ENCODE results near the gene LYSMD3.

Gene LYSMD3

DNA sequence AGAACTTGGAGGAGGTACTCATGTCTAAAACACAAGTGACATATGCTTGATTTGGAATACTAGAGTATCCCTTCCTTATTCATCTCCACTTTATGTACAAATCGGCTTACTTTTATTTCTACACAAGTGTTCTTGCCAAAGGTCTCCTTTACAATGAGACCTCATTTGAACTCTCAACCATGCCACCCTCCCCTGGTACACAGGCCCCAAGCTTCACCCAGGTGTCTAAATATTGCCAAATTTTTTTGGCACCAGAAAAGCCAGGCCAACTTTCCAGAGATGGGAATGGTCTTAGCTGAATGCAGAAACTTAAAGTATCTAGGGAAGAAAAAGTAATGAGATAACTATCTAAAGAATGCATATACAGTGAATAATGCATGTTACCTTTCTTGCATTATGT is 18.9 kb downstream of the LYSMD3 start:
- H2AFZ ChIP-seq (ENCODE audit: low read length): no peak overlapping the region
- H3K4me3 ChIP-seq (ENCODE audit: low read length, poor library complexity, severe bottlenecking): no peak overlapping the region
- no peaks in the 10 kb centered on the region for H4K20me1 ChIP-seq (ENCODE audit: insufficient read depth, low read length, poor library complexity, severe bottlenecking)
- no peaks in the 10 kb centered on the region for H3K27me3 ChIP-seq (ENCODE audit: insufficient read depth, low read length, poor library complexity, severe bottlenecking)
- H3K9me3 ChIP-seq (ENCODE audit: insufficient read depth, low read depth, low read length): no peaks in the 10 kb centered on the region
- H3F3A ChIP-seq (ENCODE audit: low read depth): no peaks in the 10 kb centered on the region
- no peaks in the 10 kb centered on the region for H3K4me1 ChIP-seq (ENCODE audit: insufficient read depth, low read length, poor library complexity, severe bottlenecking)
- no peaks in the 10 kb centered on the region for H3K79me2 ChIP-seq (ENCODE audit: insufficient read depth, low read length)
- no peaks in the 10 kb centered on the region for H3K36me3 ChIP-seq (ENCODE audit: insufficient read depth, low read length)
- TF ChIP-seq EZH2phosphoT487 (IDR thresholded peaks at IDR 0.05; ENCODE audit: borderline replicate concordance): no peak
- TF ChIP-seq, protein P1, sequence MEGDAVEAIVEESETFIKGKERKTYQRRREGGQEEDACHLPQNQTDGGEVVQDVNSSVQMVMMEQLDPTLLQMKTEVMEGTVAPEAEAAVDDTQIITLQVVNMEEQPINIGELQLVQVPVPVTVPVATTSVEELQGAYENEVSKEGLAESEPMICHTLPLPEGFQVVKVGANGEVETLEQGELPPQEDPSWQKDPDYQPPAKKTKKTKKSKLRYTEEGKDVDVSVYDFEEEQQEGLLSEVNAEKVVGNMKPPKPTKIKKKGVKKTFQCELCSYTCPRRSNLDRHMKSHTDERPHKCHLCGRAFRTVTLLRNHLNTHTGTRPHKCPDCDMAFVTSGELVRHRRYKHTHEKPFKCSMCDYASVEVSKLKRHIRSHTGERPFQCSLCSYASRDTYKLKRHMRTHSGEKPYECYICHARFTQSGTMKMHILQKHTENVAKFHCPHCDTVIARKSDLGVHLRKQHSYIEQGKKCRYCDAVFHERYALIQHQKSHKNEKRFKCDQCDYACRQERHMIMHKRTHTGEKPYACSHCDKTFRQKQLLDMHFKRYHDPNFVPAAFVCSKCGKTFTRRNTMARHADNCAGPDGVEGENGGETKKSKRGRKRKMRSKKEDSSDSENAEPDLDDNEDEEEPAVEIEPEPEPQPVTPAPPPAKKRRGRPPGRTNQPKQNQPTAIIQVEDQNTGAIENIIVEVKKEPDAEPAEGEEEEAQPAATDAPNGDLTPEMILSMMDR (conservative IDR thresholded peaks at IDR 0.05; ENCODE audit: low read length): no peak
- no peaks in the 10 kb centered on the region for H3K9me2 ChIP-seq (replicated peaks; ENCODE audit: low read depth, low read length)
- H3K4me2 ChIP-seq (ENCODE audit: low read depth, low read length, poor library complexity, severe bottlenecking): no peak overlapping the region
- H3K9ac ChIP-seq (ENCODE audit: low read depth, low read length, poor library complexity, severe bottlenecking): no peak overlapping the region

DNA sequence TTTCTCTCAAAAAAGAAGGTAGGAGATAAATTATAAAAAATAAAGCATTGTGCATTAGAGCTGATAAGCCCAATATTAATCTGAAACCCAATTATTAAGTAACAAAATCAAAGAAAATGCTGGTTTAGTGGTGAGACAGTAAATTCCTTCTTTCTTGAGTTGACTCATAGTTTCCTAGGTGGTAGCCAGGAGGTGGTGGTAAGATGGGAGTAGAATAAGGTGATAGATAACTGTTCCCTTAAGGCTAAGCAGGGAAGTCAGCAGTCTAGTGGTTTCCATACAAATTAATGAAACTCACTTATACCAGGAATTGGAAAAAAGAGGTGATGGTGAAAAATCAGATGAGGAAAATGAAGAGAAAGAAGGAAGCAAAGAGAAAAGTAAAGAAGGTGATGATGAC is 23.2 kb downstream of the LYSMD3 start:
- H4K20me1 ChIP-seq (ENCODE audit: insufficient read depth, low read length, poor library complexity, severe bottlenecking): no peaks in the 10 kb centered on the region
- H3K9me2 ChIP-seq (replicated peaks; ENCODE audit: low read depth, low read length): no peaks in the 10 kb centered on the region
- H2AFZ ChIP-seq (ENCODE audit: low read length): no peak overlapping the region
- H3K4me1 ChIP-seq (ENCODE audit: insufficient read depth, low read length, poor library complexity, severe bottlenecking): no peaks in the 10 kb centered on the region
- H3K4me3 ChIP-seq (ENCODE audit: low read length, poor library complexity, severe bottlenecking): no peak overlapping the region
- H3K79me2 ChIP-seq (ENCODE audit: insufficient read depth, low read length): no peaks in the 10 kb centered on the region
- no peaks in the 10 kb centered on the region for H3F3A ChIP-seq (ENCODE audit: low read depth)
- H3K36me3 ChIP-seq (ENCODE audit: insufficient read depth, low read length): no peaks in the 10 kb centered on the region
- H3K27me3 ChIP-seq (ENCODE audit: insufficient read depth, low read length, poor library complexity, severe bottlenecking): no peaks in the 10 kb centered on the region
- H3K4me2 ChIP-seq (ENCODE audit: low read depth, low read length, poor library complexity, severe bottlenecking): no peak overlapping the region
- no peak overlapping the region for H3K9ac ChIP-seq (ENCODE audit: low read depth, low read length, poor library complexity, severe bottlenecking)
- no peaks in the 10 kb centered on the region for H3K9me3 ChIP-seq (ENCODE audit: insufficient read depth, low read depth, low read length)
- no peak for TF ChIP-seq EZH2phosphoT487 (IDR thresholded peaks at IDR 0.05; ENCODE audit: borderline replicate concordance)
- TF ChIP-seq, protein P1 (conservative IDR thresholded peaks at IDR 0.05; ENCODE audit: low read length): no peak

DNA sequence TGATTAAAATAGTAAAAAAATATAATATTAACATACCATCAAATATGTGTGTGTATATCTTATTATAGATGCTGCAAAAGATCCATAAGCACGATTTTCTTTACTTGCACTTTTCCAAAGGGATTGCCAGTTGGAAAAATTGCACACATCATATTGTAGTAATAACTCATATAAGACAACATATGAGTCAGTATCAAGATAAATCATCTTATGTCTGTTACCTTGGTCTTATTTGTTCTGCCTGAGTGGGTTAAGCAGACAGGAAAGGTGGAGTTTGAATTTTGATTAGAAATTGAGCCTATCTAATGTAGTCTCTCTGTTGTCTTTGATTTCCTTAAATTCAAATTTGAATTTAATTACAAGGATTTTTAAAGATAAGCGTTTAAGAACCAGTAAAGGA is 24.6 kb downstream of the LYSMD3 start:
- Histone ChIP-seq H3K9me2 (replicated peaks; ENCODE audit: low read depth, low read length) (no peaks in the 10 kb centered on the region), H3K36me3 (ENCODE audit: insufficient read depth, low read length) (no peaks in the 10 kb centered on the region), H3K4me3 (ENCODE audit: low read length, poor library complexity, severe bottlenecking) (no peak overlapping the region), H2AFZ (ENCODE audit: low read length) (no peak overlapping the region), H4K20me1 (ENCODE audit: insufficient read depth, low read length, poor library complexity, severe bottlenecking) (no peaks in the 10 kb centered on the region), H3K79me2 (ENCODE audit: insufficient read depth, low read length) (no peaks in the 10 kb centered on the region), H3K27me3 (ENCODE audit: insufficient read depth, low read length, poor library complexity, severe bottlenecking) (no peaks in the 10 kb centered on the region), H3K4me2 (ENCODE audit: low read depth, low read length, poor library complexity, severe bottlenecking) (no peak overlapping the region), H3K9me3 (ENCODE audit: insufficient read depth, low read depth, low read length) (no peaks in the 10 kb centered on the region), H3F3A (ENCODE audit: low read depth) (no peaks in the 10 kb centered on the region), H3K9ac (ENCODE audit: low read depth, low read length, poor library complexity, severe bottlenecking) (no peak overlapping the region), H3K4me1 (ENCODE audit: insufficient read depth, low read length, poor library complexity, severe bottlenecking) (no peaks in the 10 kb centered on the region)
- TF ChIP-seq EZH2phosphoT487 (IDR thresholded peaks at IDR 0.05; ENCODE audit: borderline replicate concordance): no peak
- TF ChIP-seq, protein P1 (conservative IDR thresholded peaks at IDR 0.05; ENCODE audit: low read length): no peak
